ENCODE results near the gene S100Z.
"Not testable (repeated sequence)": the region's sequence is repeated elsewhere in the genome, so short reads cannot be mapped to it uniquely, and the experiment has no call there.

S100Z gene

GRCh38 chr5:76831110-76831452, 18.7 kb upstream of the S100Z start:
- DNase-seq = no peak

GRCh38 chr5:76836181-76836580, 13.6 kb upstream of the S100Z start:
- no peak for DNase-seq

- no peak for DNase-seq
Measured at GRCh38 chr5:76836585-76836984, 13.2 kb upstream of the S100Z start.

GRCh38 chr5:76838481-76839261, 11.1 kb upstream of the S100Z start:
- DNase-seq = no peak

- no peak for DNase-seq
Measured at GRCh38 chr5:76841361-76841760, 8.5 kb upstream of the S100Z start.

- DNase-seq = no peak
Measured at GRCh38 chr5:76845890-76846289, 3.9 kb upstream of the S100Z start.

GRCh38 chr5:76850543-76851145, 830 bp downstream of the S100Z start:
- no peak for DNase-seq

- DNase-seq = no peak
Measured at GRCh38 chr5:76851728-76852369, 2.0 kb downstream of the S100Z start.

GRCh38 chr5:76852772-76853171, 3.0 kb downstream of the S100Z start:
- no peak for DNase-seq

GRCh38 chr5:76853741-76854140, 3.9 kb downstream of the S100Z start:
- not testable (repeated sequence) for DNase-seq

GRCh38 chr5:76854644-76855043, 4.8 kb downstream of the S100Z start:
- DNase-seq = no peak

GRCh38 chr5:76855501-76855900, 5.7 kb downstream of the S100Z start:
- not testable (repeated sequence) for DNase-seq

GRCh38 chr5:76855961-76856360, 6.1 kb downstream of the S100Z start:
- peak; percentile 20 for DNase-seq

GRCh38 chr5:76856800-76857199, 7.0 kb downstream of the S100Z start:
- DNase-seq = not testable (repeated sequence)

- DNase-seq = no peak
Measured at GRCh38 chr5:76859591-76860247, 9.9 kb downstream of the S100Z start.

GRCh38 chr5:76861612-76862011, 11.8 kb downstream of the S100Z start:
- DNase-seq = no peak

GRCh38 chr5:76863001-76863400, 13.2 kb downstream of the S100Z start:
- no peak for DNase-seq

- no peak for DNase-seq
Measured at GRCh38 chr5:76866503-76866902, 16.7 kb downstream of the S100Z start.

- no peak for DNase-seq
Measured at GRCh38 chr5:76867038-76867437, 17.2 kb downstream of the S100Z start.

GRCh38 chr5:76867827-76868693, 18.2 kb downstream of the S100Z start:
- peak; percentile 68 for DNase-seq

GRCh38 chr5:76870046-76870445, 20.2 kb downstream of the S100Z start:
- DNase-seq = no peak

GRCh38 chr5:76874088-76874581, 24.3 kb downstream of the S100Z start:
- no peak for DNase-seq
